ENCODE measurements around the gene AJM1. TPM values are rescaled to one million over a fixed set of nuclear protein-coding genes. Genes with fewer than 3 reads are reported as not detected.

Gene AJM1
- total RNA-seq, 2 experiments from 2014 or later, result 3.8 to 4.2 TPM

DNA sequence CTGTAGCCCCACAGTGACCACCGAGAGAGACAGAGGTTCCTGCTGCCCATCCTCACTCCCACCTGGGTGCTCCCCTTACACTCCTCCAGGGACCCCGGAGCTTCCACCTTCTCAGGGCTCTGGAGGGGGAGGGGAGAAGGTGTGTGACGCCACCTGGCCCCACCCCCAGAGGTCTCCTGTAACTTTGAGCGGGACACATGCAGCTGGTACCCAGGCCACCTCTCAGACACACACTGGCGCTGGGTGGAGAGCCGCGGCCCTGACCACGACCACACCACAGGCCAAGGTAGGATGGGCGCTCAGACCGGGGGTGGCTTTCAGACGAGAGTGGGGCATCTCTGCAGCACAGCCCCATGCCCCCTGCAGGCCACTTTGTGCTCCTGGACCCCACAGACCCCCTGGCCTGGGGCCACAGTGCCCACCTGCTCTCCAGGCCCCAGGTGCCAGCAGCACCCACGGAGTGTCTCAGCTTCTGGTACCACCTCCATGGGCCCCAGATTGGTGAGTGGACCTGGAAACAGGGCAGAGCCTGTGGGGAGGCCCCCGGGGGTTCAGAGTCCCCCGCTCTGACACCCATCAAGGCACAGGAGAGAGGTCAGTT lies 14.4 kb downstream of the AJM1 start:
- H3K27ac Mint-ChIP-seq, result no peak overlapping the region
- DNase-seq, result no peak
- H3K9me3 Mint-ChIP-seq, result no peaks in the 10 kb centered on the region
- ChIA-PET POLR2A (interaction anchor here (0.6 kb wide), 1 partner anchor 9 kb away, joined by 3 read pairs; the partner anchor contains the start of gene EDF1), CTCF (no interaction called here)
- H3K27me3 Mint-ChIP-seq, result no peaks in the 10 kb centered on the region
- no peak overlapping the region for H3K4me3 Mint-ChIP-seq
- H3K36me3 Mint-ChIP-seq, result peaks cover 2% of the 10 kb centered on the region
- no peaks in the 10 kb centered on the region for H3K4me1 Mint-ChIP-seq (ENCODE audit: low read depth)
- intact Hi-C loops (cut with micrococcal nuclease), result no loop called here

DNA sequence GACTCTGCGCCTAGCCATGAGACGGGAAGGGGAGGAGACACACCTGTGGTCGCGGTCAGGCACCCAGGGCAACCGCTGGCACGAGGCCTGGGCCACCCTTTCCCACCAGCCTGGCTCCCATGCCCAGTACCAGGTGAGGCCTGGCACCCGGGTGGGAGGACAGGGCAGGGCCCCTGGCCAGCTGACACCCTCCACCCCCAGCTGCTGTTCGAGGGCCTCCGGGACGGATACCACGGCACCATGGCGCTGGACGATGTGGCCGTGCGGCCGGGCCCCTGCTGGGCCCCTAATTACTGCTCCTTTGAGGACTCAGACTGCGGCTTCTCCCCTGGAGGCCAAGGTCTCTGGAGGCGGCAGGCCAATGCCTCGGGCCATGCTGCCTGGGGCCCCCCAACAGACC lies 14.9 kb downstream of the AJM1 start:
- intact Hi-C loops (cut with micrococcal nuclease), result no loop called here
- CTCF ChIA-PET, result no interaction called here

DNA sequence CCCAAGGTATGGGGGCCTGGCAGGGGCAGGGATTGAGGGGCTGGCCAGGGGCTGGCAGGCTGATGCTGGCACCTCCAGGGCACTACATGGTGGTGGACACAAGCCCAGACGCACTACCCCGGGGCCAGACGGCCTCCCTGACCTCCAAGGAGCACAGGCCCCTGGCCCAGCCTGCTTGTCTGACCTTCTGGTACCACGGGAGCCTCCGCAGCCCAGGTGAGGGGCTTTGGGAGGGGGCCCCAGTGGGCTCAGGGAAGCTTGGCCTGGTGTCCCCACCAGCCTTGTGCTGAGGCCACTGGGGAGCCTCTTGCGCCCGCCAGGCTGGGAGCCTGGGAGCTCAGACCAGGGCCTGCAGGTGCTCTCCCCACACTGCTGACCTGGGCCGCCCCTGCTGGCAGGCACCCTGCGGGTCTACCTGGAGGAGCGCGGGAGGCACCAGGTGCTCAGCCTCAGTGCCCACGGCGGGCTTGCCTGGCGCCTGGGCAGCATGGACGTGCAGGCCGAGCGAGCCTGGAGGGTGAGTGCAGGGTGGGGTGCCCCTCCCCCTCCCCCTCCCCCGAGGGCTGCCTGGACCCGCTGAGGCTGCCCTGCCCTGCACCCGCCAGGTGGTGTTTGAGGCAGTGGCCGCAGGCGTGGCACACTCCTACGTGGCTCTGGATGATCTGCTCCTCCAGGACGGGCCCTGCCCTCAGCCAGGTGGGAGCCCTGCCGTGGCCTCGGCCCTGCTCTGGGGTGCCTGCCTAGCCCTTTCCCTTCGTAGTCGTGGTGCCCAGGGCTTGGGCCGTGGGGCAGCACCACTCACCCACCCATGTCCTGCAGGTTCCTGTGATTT lies 15.5 kb downstream of the AJM1 start:
- ChIA-PET CTCF (no interaction called here), POLR2A (no interaction called here)
- Mint-ChIP-seq H3K4me1 (ENCODE audit: low read depth) (no peaks in the 10 kb centered on the region), H3K9me3 (no peaks in the 10 kb centered on the region), H3K36me3 (peaks cover 4% of the 10 kb centered on the region), H3K27ac (no peak overlapping the region), H3K4me3 (no peak overlapping the region), H3K27me3 (no peaks in the 10 kb centered on the region)
- intact Hi-C loops (cut with micrococcal nuclease), result no loop called here
- DNase-seq, result no peak

More for the DNA sequence above, 14.9 kb downstream of the AJM1 start:
- peaks cover 2% of the 10 kb centered on the region for H3K36me3 Mint-ChIP-seq
- POLR2A ChIA-PET, result no interaction called here
- no peaks in the 10 kb centered on the region for H3K4me1 Mint-ChIP-seq (ENCODE audit: low read depth)
- no peaks in the 10 kb centered on the region for H3K27me3 Mint-ChIP-seq
- no peak overlapping the region for H3K4me3 Mint-ChIP-seq
- no peak overlapping the region for H3K27ac Mint-ChIP-seq
- no peak for DNase-seq
- H3K9me3 Mint-ChIP-seq, result no peaks in the 10 kb centered on the region

DNA sequence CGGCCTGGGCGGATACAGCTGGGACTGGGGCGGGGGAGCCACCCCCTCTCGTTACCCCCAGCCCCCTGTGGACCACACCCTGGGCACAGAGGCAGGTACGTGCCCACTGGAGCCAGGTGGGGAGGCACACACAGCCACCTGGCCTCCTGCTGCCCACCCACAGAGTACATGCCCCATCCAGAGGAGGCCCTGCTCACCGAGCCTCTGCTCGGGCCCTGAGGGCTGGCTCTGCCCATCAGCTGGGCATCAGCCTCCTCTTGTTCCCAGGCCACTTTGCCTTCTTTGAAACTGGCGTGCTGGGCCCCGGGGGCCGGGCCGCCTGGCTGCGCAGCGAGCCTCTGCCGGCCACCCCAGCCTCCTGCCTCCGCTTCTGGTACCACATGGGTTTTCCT lies 16.2 kb downstream of the AJM1 start:
- H3K27me3 Mint-ChIP-seq, result no peaks in the 10 kb centered on the region
- intact Hi-C loops (cut with micrococcal nuclease), result no loop called here
- H3K27ac Mint-ChIP-seq, result no peak overlapping the region
- H3K9me3 Mint-ChIP-seq, result no peaks in the 10 kb centered on the region
- ChIA-PET CTCF (no interaction called here), POLR2A (no interaction called here)
- no peak for DNase-seq
- H3K36me3 Mint-ChIP-seq, result peaks cover 4% of the 10 kb centered on the region
- H3K4me1 Mint-ChIP-seq (ENCODE audit: low read depth), result no peaks in the 10 kb centered on the region
- H3K4me3 Mint-ChIP-seq, result no peak overlapping the region

DNA sequence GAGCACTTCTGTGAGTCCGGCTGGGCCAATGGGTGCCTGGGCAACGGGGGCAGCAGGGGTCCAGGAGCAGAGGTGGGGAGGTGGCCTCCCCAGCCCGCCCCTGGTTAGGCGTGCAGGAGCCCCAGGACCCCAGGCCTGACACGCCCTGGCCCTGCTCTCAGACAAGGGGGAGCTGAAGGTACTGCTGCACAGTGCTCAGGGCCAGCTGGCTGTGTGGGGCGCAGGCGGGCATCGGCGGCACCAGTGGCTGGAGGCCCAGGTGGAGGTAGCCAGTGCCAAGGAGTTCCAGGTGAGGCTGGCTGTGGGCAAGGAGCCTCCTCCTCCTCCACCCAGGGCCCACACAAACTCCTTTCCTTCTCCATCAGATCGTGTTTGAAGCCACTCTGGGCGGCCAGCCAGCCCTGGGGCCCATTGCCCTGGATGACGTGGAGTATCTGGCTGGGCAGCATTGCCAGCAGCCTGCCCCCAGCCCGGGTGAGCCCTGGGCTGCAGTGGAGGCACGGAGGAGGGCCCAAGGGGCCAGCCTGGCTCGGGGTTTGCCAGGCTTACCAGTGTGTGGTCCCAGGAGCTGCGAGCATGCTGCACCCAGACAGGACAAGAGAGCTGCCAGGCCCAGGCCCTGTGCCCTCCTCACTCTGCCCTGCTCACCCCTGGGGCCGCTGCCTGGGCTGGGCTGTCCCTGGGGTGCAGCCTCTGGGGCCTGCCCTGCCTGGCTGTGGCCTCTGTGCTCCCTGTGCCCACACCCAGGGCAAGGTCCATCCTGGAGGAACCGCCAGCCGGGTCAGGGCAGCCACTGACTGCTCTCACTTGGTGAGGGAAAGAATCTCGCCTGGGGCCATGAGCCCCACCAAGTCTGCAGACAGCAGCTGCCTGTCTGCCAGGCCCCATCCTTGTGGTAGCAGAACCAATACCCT lies 16.8 kb downstream of the AJM1 start:
- no peaks in the 10 kb centered on the region for H3K9me3 Mint-ChIP-seq
- DNase-seq, result no peak
- H3K27me3 Mint-ChIP-seq, result no peaks in the 10 kb centered on the region
- no peak overlapping the region for H3K4me3 Mint-ChIP-seq
- ChIA-PET POLR2A (no interaction called here), CTCF (no interaction called here)
- intact Hi-C loops (cut with micrococcal nuclease), result no loop called here
- H3K36me3 Mint-ChIP-seq, result peaks cover 10% of the 10 kb centered on the region
- peaks cover 5% of the 10 kb centered on the region for H3K4me1 Mint-ChIP-seq (ENCODE audit: low read depth)
- no peak overlapping the region for H3K27ac Mint-ChIP-seq

DNA sequence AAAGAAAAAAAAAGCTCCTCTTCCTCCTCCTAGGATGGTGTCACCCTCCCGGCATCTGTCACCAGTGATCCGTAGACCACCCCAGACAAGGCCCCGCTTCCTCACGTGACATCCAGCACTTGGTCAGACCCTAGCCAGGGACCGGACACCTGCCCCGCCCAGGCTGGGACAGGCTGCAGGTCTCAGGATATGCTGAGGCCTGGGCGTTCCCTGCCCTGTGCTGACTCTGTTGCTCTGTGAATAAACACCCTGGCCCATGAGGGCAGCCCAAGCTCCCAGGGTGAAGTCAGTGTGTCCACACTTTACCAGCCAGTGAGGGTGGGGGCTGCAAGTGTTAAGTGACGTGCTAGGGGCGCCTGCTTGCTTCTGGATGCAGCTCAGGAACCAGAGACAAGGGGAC lies 18.3 kb downstream of the AJM1 start:
- no peak overlapping the region for H3K27ac Mint-ChIP-seq

GRCh38 chr9:136860933-136861873 lies 18.9 kb downstream of the AJM1 start:
- no peaks in the 10 kb centered on the region for H3K9me3 Mint-ChIP-seq
- no peaks in the 10 kb centered on the region for H3K27me3 Mint-ChIP-seq
- peaks cover 10% of the 10 kb centered on the region for H3K36me3 Mint-ChIP-seq
- no peak overlapping the region for H3K27ac Mint-ChIP-seq
- intact Hi-C loops (cut with micrococcal nuclease), result no loop called here
- CTCF ChIA-PET, result interaction anchor here (1.1 kb wide), 1 partner anchor 17 kb away, joined by 3 read pairs; no protein-coding TSS in a partner anchor
- no peak for DNase-seq
- no peak overlapping the region for H3K4me3 Mint-ChIP-seq
- H3K4me1 Mint-ChIP-seq (ENCODE audit: low read depth), result peaks cover 15% of the 10 kb centered on the region
- POLR2A ChIA-PET, result interaction anchor here (0.8 to 1.1 kb wide), 2 partner anchors 9 to 26 kb away, joined by 3 read pairs; partner anchors contain the start of gene MAMDC4

More for the DNA sequence above, 18.3 kb downstream of the AJM1 start:
- intact Hi-C loops (cut with micrococcal nuclease), result no loop called here
- DNase-seq, result no peak
- peaks cover 10% of the 10 kb centered on the region for H3K36me3 Mint-ChIP-seq
- ChIA-PET CTCF (no interaction called here), POLR2A (interaction anchor here (1.1 kb wide), 1 partner anchor 27 kb away, joined by 3 read pairs; no protein-coding TSS in a partner anchor)
- no peak overlapping the region for H3K4me3 Mint-ChIP-seq
- no peaks in the 10 kb centered on the region for H3K27me3 Mint-ChIP-seq
- H3K9me3 Mint-ChIP-seq, result no peaks in the 10 kb centered on the region
- peaks cover 15% of the 10 kb centered on the region for H3K4me1 Mint-ChIP-seq (ENCODE audit: low read depth)

DNA sequence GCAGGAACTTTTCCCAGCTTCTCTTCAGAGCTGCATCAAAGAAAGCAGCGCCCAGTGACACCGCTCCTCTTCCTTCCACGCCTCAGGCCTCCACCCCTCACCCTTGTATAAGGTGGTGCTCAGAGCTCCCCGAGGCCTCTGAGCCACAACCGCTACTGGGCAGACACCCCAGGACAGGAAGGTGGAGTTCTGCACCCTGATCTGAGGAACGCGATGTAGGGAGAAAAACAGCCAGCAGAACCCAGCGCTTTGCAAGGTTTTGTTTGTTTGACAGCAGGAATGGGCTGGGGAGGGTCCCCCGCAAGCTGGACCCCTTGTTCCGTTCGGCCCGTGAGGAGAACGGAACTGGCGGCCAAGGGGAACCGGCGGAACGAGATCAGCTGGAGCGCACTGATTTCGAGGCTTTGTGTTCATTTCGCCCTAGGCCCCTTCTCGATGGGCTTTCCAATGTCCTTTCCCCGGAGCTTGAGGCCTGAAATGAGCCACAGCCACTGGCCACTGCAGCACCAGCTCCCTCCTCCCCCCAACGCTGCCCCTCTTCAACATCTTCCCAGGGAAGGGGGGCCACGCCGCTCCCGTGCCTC lies 19.7 kb downstream of the AJM1 start:
- ChIA-PET POLR2A (interaction anchor here (0.8 kb wide), 1 partner anchor 10 kb away, joined by 3 read pairs; the partner anchor contains the start of gene MAMDC4), CTCF (interaction anchor here (1.1 kb wide), 1 partner anchor 18 kb away, joined by 3 read pairs; no protein-coding TSS in a partner anchor)
- no peak for DNase-seq
- Mint-ChIP-seq H3K4me3 (no peak overlapping the region), H3K4me1 (ENCODE audit: low read depth) (peaks cover 15% of the 10 kb centered on the region), H3K27me3 (no peaks in the 10 kb centered on the region), H3K27ac (no peak overlapping the region), H3K36me3 (peaks cover 10% of the 10 kb centered on the region), H3K9me3 (no peaks in the 10 kb centered on the region)
- intact Hi-C loops (cut with micrococcal nuclease), result no loop called here

GRCh38 chr9:136862849-136863622 lies 20.8 kb downstream of the AJM1 start:
- H3K36me3 Mint-ChIP-seq, result peaks cover 10% of the 10 kb centered on the region
- H3K4me1 Mint-ChIP-seq (ENCODE audit: low read depth), result peaks cover 18% of the 10 kb centered on the region
- H3K9me3 Mint-ChIP-seq, result no peaks in the 10 kb centered on the region
- H3K4me3 Mint-ChIP-seq, result no peak overlapping the region
- DNase-seq, result no peak
- ChIA-PET CTCF (interaction anchor here (1.1 to 1.4 kb wide), 2 partner anchors 19 to 22 kb away, joined by 3 read pairs; no protein-coding TSS in a partner anchor), POLR2A (interaction anchor here (1.0 kb wide), 1 partner anchor 10 kb away, joined by 3 read pairs; no protein-coding TSS in a partner anchor)
- H3K27ac Mint-ChIP-seq, result no peak overlapping the region
- no peaks in the 10 kb centered on the region for H3K27me3 Mint-ChIP-seq
- intact Hi-C loops (cut with micrococcal nuclease), result no loop called here

DNA sequence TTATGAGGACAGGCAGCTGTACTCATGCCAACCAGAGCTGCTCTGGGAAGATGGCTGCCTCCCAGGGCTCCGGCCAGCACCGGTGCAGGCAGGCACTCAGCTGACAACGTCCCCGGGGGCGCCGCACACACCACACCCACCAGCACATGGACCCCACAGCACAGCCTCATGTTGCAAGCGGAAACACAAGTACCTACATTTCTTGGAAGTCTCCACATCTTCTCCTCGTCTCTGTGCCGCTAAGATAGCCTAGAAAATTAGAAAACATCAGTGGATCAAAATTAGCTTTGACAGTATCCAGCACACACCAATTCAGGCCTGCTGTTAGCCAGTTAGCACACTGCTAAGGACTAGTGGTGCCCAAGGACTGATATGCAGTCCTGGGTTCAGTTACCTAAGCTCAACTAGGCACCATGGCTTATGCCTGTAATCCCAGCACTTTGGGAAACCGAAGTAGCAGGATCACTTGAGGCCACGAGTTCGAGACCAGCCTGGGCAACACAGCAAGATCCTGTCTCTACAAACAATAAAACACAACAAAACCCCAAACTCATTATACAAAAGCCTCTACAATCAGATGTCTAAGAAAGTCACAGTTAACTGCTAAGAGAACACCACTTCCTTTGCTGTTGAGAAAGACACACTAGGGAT lies 21.5 kb downstream of the AJM1 start:
- intact Hi-C loops (cut with micrococcal nuclease), result no loop called here
- Mint-ChIP-seq H3K4me1 (ENCODE audit: low read depth) (peaks cover 18% of the 10 kb centered on the region), H3K9me3 (no peaks in the 10 kb centered on the region), H3K27me3 (no peaks in the 10 kb centered on the region), H3K36me3 (peaks cover 10% of the 10 kb centered on the region), H3K4me3 (no peak overlapping the region), H3K27ac (peak overlapping the region; percentile 9)
- no peak for DNase-seq
- CTCF ChIA-PET, result interaction anchor here (1.1 to 1.4 kb wide), 2 partner anchors 21 to 183 kb away, joined by 3 to 6 read pairs; no protein-coding TSS in a partner anchor
- POLR2A ChIA-PET, result no interaction called here

Measured in activated CD4-positive, alpha-beta memory T cell treated with anti-CD3 and anti-CD28 coated beads for 36 hours (primary cell).